Stimulated activated CD4-positive, alpha-beta T cell treated with anti-CD3 and anti-CD28 coated beads, Interleukin-1b, Interleukin-23, amount 100 ng/mL, for 1 hour (primary cell): ENCODE data around the gene ELP6.

ENCODE experiments used
- DNase-seq, 2 donors: peaks; one replicate each; pipeline ENCODE4 v3.0.0-alpha.2; 2020; ENCODE audit warnings: low read depth in 2 of 2

The ELP6 gene, protein sequence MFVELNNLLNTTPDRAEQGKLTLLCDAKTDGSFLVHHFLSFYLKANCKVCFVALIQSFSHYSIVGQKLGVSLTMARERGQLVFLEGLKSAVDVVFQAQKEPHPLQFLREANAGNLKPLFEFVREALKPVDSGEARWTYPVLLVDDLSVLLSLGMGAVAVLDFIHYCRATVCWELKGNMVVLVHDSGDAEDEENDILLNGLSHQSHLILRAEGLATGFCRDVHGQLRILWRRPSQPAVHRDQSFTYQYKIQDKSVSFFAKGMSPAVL

DNA sequence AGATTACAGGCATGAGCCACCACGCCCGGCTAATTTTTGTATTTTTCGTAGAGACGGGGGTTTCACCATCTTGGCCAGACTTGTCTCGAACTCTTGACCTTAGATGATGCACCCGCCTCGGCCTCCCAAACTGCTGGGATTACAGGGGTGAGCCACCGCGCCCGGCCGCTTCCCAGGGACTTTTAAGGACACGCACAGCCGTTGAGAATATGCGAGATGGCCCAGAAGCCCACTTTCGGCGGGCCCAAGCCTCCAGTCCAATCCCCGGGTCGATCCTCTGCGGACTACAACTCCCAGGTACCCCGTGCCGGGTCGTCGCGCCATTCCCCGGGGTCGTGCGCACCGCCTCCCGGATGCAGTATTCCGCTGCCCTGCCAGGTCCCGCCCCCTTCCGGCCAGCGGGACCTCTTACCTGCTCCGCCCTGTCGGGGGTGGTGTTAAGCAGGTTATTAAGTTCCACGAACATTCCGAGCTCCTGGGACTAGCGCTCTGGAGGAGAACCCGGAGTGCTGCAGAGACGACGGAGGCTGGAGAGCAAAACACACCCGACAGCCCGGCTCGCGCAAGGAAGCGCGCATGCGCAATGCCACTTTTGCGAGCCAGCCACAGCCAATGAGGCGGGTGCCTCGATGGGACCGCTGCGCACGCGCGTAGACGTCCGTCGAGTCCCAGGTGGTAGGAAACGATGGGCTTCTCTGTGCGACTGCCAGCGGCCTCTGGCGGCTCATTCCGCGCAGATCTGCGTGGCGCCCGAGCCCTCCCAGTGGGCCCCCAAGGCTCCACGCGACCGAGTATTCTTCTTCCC, at the start of gene ELP6:
ELP6 (minus strand) TSS at position 588 of the 805 bp plus-strand sequence; CDS start at position 466, 122 bp downstream.
- DNase-seq: peak; percentile 87 to 94

DNA sequence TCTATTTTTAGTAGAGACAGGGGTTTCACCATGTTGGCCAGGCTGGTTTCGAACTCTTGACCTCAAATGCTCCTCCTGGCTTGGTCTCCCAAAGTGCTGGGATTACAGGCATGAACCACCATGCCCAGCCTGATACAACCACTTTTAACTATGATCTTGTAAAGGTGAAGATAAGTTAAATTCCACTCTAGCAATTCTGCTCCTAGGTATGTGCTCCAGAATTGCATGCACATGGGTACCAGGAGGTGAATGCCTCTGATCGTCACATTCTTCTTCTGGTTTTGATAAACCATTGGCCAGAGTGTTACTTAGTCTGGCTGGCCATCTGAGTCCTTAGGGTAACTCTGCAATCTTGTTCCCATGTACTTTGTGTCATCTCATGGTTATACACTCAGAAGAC, 42.8 kb upstream of the ELP6 start:
- no peak for DNase-seq

DNA sequence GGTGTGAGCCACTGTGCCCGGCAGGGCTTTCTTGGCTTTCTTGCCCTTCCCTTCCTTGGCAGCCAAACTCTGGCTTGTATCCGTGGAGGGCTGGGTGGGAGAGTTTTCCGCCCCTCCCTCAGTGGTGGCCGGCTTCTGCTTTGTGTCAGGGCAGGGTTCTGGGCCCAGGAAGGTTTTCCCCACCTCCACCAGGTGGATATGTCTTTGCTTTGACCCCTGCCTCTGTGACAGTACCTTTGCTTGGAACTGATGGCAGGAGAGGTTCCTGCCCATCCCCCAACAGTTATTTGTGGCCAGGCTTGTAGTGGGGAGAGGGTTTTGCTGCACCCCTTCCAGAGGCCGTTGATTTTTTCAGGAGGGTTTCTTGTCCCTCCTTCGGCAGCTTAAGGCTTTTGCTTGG, 40.8 kb upstream of the ELP6 start:
- DNase-seq: no peak

DNA sequence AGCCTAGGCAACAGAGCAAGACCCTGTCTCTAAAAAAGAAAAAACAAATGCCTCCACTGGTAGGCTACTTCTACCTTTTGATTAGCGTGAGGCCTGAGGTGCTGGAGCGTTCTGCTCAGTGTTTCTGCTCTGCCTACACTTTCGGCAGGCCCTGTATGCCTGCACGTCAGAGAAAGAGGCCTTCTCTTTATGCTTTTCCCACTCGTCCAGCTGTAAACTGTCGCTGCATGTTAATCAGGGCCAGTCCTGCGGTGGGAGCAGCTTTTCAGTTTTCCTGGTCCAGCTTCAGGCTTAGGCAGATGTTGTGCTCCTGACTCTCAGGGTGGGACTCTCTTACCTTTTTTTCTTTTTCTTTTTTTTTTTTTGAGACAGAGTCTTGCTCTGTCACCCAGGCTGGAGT, 39.9 kb upstream of the ELP6 start:
- DNase-seq: no peak

DNA sequence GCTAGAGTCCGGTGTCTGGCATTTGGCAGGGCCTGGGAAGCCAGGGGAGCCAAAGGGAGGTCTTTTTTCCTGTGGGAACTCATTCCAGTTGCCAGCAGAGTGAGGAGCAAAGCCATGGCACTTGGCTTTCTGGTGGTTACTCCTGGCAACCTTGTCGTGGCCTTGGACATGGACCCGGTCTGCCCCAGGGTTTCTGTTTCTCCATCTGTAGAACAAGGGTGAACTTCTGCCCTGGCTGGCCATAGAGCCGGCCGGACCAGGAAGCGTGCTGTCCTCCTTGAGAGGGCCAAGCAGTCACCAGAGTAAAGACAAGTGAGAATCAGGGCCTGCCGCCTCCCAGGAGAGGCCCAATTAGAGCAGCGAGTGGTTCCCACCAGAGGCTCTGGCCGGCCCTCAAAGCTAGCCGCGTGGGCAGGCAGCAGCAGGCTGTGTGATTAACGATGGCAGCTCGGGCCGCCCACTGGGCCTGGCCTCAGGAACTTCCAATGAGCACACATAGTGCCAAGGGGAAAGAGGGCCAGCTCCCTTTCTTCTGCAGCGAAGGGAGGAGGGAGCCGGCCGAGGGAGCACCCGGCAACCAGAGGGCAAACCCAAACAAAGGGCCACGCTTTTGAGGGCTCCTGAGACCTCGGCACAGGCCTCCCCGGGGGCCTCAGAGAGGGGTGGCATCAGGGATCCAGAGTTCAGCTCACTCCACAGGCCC, 29.1 kb upstream of the ELP6 start:
- no peak for DNase-seq

DNA sequence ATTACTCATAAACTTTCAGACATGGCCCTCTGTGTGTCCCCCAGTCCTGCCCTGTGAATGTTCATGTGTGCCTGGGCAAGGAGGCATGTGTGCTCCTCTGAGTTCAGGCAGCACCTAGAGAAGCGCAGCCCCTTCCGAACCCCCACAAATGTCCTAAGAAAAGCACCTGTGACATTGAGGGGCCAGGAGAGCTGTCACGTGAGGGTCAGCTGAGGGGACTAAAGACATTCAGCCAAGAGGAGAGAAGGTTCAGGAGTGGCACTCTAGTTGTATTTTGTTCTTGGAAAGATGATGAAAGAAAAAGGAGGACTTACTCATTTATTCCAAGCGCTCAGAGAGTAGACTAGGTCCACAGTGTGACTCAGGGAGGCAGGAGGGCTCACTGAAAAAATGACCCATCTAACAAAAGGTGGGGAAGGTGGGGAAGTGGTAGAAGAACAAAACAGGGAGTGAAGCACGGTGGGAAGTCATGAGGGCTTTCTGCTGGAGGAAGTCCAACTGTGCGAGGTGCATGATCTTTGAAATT, 28.1 kb upstream of the ELP6 start:
- DNase-seq: no peak

DNA sequence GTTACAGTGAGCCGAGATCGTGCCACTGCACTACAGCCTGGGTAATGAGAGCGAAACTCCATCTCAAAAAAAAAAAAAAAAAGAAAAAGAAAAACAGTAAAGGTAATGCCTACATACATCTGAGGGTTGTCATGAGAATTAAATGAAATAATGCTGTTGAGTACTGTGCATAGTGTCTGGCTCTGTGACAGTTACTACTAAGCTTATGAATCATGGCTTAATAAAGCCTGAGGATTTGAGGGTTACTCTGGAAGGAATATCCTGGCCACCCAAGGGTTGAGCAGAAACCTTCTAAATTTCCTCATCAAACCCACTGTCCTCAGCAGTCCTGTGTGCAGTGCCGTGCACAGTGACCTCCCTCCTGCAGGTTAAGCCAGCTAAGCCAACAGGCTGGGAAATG, 26.8 kb upstream of the ELP6 start:
- no peak for DNase-seq

DNA sequence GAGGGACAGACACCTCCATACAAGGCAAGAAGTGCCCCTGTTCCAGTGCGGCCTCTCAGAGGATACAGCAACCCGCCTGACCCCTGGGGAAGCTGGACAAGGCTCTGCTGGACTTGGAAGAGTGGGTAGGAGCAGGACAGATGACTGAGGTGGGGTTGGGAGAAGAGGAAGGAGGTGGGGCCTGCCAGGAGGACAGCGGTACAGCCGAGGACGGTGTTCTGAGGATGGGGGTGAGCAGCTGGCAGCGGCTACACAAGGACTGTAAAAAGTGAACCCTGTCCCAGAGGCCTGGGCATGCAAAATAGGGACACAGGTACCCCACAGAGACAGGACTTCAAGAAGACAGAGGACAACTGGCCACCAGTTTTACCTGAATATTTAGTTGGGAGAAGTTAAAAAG, 23.5 kb upstream of the ELP6 start:
- DNase-seq: no peak

DNA sequence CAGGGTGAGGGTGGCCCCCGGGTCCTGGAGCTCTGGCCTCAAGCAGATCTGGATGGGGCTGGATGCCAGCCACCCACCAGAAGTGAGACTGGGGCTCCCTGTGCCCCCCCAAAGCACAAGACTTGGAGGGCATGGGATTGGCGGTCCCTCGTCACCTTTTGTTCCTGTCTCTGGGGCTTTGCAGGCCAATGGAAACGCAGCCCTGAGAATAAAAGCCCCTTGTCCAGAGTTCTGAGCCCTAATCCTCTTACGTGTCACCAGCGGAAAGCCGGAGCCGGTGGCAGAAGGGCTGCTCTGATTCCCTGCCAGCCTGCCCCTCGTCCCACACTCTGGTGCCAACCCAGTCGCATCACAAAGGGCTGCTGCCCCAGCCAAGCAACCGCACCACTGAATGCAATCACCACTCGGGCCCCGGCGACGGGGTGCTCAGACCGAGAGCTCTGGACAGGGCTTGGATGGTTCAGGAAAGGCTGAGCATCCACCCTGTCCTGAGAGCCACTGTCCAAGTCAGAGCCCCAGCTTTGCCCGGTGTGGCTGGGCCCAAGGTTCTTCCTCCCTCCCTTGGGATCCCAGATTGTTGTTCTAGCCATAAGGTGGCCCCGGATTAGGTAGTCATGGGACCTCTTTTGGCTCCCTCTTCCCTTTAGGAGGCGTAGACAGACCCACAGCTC, 22.8 kb upstream of the ELP6 start:
- DNase-seq: no peak

DNA sequence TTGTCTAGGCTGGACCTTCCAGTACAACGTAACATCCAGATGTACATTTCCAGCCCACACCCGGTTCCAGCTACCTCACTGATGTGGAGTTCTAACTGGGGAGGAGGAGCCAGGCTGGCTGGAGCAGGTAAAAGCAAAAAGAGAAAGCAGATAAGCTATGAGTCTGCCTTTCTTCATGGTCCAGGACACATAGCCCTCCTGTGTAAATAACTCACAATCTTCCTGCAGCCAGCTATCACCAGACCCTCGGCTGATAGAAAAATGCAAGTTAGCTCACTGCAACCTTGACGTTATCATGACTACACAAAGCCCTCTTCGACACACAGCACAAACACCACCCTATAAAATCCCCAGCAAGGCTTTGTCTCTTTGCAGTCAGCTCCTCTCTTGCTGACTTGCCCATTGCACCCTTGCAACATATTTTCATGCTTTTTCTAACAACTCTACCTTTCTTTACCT, 20.5 kb upstream of the ELP6 start:
- no peak for DNase-seq

DNA sequence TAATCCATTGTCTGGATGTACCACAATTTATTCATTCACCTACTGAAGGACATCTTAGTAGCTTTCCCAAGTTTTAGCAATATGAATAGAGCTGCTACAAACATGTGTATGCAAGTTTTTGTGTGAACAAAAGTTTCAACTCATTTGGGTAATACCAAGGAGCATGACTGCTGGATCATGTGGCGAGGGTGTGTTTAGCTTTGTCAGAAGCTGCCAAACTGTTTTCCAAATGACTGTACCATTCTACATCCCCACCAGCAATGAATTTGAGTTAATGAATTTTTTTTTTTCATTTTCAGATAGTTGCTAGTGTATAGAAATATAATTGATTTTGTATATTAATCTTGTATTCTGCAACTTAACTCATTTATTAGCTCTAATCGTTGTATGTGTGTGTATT, 20.0 kb upstream of the ELP6 start:
- no peak for DNase-seq

DNA sequence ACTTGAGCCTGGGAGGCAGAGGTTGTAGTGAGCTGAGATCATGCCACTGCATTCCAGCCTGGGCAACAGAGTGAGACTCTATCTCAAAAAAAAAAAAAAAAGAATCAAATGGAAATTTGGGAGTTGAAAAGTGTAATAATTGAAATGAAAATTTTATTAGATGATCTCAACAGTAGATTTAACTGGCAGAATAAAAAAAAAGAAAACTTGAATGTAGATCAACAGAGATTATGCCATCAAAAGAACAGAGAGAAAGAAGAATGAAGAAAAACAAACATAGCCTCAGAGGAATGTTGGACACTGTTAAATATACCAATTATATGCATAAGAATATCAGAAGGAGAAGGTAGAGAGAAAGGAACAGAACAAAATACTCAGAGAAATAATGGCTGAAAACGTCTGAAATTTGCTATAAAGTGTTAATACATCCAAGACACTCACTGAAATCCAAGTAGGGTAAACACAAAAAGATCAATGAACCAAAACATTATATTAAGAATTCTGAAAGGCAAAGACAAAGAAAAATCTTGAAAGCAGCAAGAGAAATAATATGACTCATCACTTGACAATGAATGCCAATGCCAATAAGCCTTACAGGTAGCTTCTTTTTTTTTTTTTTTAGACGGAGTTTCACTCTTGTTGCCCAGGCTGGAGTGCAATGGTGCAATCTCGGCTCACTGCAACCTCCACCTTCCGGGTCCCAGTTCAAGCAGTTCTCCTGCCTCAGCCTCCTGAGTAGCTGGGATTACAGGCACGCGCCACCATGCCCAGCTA, 14.6 kb upstream of the ELP6 start:
- DNase-seq: no peak

DNA sequence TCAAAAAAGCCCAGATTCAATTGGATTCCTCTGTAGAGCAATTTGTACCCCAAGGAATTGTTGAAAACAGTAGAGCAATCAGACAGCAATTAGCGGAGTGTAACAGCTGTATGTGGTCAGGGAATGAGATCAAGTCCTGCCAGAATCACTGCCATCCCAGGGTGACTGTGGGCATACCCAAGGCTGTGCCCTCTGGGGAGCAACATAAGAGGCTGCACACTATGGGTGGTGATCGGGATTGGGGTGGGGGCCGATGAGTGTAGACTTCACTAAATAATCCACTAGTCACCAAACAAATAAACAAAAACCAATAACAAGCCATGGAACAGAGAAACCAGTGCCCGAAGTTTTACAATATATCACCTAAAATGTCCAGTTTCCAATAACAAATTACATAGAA, 12.1 kb upstream of the ELP6 start:
- DNase-seq: no peak

DNA sequence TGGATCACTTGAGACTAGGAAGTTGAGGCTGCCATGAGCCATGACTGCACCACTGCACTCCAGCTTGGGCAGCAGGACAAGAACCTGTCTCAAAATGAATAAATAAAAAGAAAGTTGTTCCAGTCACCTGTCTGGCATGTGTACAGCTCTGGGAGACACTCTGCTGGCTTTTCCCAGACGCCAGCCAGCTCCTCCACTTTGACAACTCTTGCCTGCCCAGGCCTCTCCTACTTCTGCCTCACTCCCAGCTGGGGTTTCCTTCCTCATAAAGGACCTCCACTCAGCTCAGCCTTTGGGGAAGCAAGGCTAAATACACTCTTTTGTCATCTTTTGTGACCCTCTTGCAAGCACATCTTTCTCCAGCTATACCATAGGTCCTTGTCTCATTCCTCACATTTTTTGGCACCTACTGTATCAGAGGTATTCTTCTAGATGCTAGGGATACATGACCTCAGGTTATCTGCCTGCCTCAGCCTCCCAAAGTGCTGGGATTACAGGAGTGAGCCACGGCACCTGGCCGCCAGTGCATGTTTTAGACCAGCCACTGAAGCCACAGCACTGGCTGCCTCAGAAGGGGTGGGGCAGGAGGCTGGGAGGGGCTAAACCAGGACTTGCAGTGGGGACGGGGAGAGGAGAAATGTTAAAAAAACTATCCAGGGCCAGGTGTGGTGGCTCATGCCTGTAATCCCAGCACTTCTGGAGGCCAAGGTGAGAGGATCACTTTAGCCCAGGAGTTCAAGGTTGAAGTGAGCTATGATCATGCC, 10.0 kb upstream of the ELP6 start:
- no peak for DNase-seq

DNA sequence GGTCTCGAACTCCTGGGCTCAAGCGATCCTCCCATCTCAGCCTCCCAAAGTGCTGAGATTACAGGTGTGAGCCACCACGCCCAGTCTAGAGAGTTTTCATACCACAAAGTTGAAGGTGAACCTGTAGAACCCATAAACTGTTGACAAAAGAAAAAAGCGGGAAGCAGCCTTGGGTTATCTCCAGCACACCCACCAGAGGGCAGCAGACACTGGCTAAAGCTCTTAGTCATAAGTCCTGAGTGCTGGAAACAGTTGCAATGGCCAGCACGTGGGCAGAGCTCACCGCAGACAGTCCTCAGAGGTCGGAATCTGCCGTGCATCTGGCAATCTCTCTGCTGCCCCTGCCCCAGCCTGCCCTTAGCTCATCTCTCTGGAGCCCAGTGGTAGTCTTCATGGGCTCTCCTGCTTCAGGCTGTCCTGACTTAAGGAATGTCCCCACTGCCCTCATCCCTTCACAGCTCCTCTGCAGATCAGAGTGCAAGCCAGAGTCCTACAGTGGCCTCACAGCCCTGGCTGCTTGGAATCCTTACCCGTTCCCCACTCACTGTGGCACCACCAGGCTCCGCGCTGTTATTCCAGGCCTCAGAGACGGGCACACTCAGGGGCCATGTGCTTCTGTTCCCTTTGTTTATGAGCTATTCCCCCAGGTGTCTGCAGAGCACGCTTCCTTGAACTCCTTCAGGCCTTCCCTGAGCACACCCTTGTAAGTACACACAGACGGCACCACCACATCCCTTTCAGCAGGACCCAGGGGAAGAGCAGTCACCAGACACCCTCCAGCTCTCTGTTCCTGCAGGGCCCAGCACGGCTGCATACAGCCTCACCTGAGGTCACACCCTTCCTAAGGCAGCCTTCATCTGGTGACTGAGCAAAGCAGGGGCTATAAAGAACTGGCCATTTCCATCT, 8.8 kb upstream of the ELP6 start:
- DNase-seq: peak; percentile 37 to 50

DNA sequence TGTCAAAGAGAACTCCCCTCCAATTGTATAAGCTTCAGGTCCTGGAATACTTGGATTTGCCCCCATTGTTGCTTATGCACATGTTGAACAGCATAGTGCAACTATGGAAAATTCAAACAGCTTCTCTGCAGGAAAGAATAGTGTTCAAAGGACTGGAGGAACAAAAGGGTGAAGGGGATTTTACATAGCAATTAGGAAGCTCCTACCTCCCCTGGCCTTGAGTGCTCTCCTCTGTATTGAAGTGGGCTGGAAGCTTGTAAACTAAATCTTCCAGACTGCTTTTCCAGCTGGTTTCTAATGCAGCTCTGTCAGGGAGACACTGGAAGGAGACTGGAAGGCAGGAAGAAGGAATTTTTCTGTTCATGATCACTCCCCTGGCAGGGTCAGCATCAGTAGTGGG, 7.2 kb upstream of the ELP6 start:
- DNase-seq: no peak

DNA sequence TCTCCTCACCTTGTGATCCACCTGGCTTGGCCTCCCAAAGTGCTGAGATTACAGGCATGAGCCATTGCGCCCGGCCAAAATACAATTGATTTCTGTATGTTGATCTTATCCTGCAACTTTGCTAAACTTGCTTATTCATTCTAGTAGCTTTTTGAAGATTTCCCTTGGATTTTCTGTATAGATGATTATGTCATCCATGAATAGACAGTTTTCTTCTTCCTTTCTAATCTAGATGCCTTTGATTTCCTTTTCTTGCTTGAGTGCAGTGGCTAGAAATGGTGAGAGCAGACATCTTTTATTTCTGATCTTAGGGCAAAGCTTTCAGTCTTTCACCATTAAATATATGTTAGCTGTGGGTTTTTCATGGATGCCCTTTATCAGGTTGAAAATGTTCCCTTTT, 4.4 kb upstream of the ELP6 start:
- no peak for DNase-seq

DNA sequence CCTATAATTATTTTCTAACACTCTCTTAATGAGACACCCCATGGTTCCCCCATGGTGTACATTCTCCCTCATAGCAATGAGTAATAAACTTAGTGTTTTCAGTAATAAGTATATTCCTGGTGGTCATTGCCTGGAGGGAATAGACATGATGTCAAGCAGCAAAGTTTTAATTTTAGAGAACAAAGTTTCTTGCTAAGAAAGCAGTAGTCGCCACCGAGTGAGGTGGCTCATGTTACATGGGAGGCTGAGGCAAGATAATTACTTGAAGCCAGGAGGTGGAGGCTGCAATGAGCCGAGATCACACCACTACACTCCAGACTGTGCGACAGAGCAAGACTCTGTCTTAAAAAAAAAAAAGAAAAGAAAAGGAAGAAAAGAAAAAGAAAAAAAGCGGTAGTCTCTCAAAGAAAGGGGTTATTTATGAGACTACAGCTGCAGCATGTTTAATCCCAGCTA, 2.4 kb upstream of the ELP6 start:
- DNase-seq: no peak

DNA sequence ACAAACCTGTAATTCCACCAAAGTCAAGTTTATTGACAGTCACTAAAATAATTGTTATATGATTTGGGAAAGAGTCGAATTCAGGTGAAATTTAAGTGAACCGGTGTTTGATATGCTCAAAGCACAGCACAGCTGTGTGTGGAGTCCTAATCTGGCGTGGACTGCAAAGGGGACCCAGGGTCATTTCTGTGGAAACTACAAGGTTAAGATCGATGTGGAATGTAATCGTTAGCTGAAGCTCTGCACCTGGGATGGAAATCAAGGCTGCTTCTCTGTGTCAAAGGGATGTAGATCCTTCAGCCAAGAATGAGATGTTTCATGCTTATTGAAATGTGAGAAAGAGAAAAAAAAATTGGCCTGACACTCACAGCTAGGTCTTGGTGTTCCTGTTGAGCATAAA, 1.6 kb upstream of the ELP6 start:
- no peak for DNase-seq
